NCI-H146 treated with DMSO at 0.1 percent for 48 hours (cell line): ENCODE measurements around the gene NEK9.

Experiments used
- DNase-seq: peaks from one replicate; lab custom pipeline; 2025; ENCODE audit not compliant: unreplicated experiment; lab: John Stamatoyannopoulos, UW

The NEK9 gene

GRCh38 chr14:75041613-75042012, 85.2 kb downstream of the NEK9 start:
- no peak for DNase-seq

- DNase-seq, result no peak
These were observed 85.9 kb downstream of the NEK9 start for GRCh38 chr14:75040959-75041358.

- DNase-seq, result no peak
These were observed 86.3 kb downstream of the NEK9 start for GRCh38 chr14:75040507-75040906.

GRCh38 chr14:75032939-75033338, 93.9 kb downstream of the NEK9 start:
- no peak for DNase-seq

- DNase-seq, result no peak
These were observed 96.7 kb downstream of the NEK9 start for GRCh38 chr14:75030147-75030546.
